ENCODE measurements around the gene GPR27.

Gene GPR27

GRCh38 chr3:71783152-71783551, 29.5 kb downstream of the GPR27 start:
- H3K4me3 ChIP-seq (replicated peaks; ENCODE audit: insufficient read depth, low read length) = peak overlapping the region; percentile 77
- H3K27me3 ChIP-seq (ENCODE audit: insufficient read depth, poor library complexity, severe bottlenecking) = no peaks in the 10 kb centered on the region
- TF ChIP-seq REST (IDR thresholded peaks at IDR 0.05; ENCODE audit: insufficient replicate concordance, low read depth) (no peak), POLR2AphosphoS5 (IDR thresholded peaks at IDR 0.05; ENCODE audit: low read depth) (no peak), CTCF (IDR thresholded peaks at IDR 0.05; ENCODE audit: insufficient read depth, low read length) (no peak), SPI1 (IDR thresholded peaks at IDR 0.05; ENCODE audit: borderline replicate concordance, low read depth) (no peak), GABPA (IDR thresholded peaks at IDR 0.05; ENCODE audit: low read depth) (no peak)
- DNase-seq (ENCODE audit: low read depth in 1 of 2, low spot score in 1 of 2) = no peak
- H3K27ac ChIP-seq (replicated peaks) = peak overlapping the region; percentile 85

GRCh38 chr3:71784201-71784913, 30.7 kb downstream of the GPR27 start:
- DNase-seq (ENCODE audit: low read depth in 1 of 2, low spot score in 1 of 2) = peak in 1 of 2 experiments; percentile 52
- no peak for TF ChIP-seq POLR2AphosphoS5 (IDR thresholded peaks at IDR 0.05; ENCODE audit: low read depth)
- TF ChIP-seq GABPA (IDR thresholded peaks at IDR 0.05; ENCODE audit: low read depth) = no peak
- no peak for TF ChIP-seq CTCF (IDR thresholded peaks at IDR 0.05; ENCODE audit: insufficient read depth, low read length)
- TF ChIP-seq REST (IDR thresholded peaks at IDR 0.05; ENCODE audit: insufficient replicate concordance, low read depth) = no peak
- TF ChIP-seq SPI1 (IDR thresholded peaks at IDR 0.05; ENCODE audit: borderline replicate concordance, low read depth) = no peak
- Histone ChIP-seq H3K27me3 (ENCODE audit: insufficient read depth, poor library complexity, severe bottlenecking) (no peaks in the 10 kb centered on the region), H3K27ac (replicated peaks) (peak overlapping the region; percentile 85), H3K4me3 (replicated peaks; ENCODE audit: insufficient read depth, low read length) (peak overlapping the region; percentile 77)

- Histone ChIP-seq H3K27ac (replicated peaks) (peak within 1 kb of the TSS; percentile 85), H3K27me3 (ENCODE audit: insufficient read depth, poor library complexity, severe bottlenecking) (no peaks in the 10 kb centered on the region), H3K4me3 (replicated peaks; ENCODE audit: insufficient read depth, low read length) (peak within 1 kb of the TSS; percentile 77)
- TF ChIP-seq POLR2AphosphoS5 (IDR thresholded peaks at IDR 0.05; ENCODE audit: low read depth) = peak; percentile 56; the same call in 1 of the 2 replicates
- TF ChIP-seq CTCF (IDR thresholded peaks at IDR 0.05; ENCODE audit: insufficient read depth, low read length) = no peak
- DNase-seq (ENCODE audit: low read depth in 1 of 2, low spot score in 1 of 2) = peak in 1 of 2 experiments; percentile 76
Observed at GRCh38 chr3:71784914-71785531, 31.4 kb downstream of the GPR27 start, which contains the start of gene PROK2. Gene PROK2 (minus strand): TSS chr3:71785148. CDS start chr3:71785052, 96 bp downstream.
